GM12892 (cell line): ENCODE measurements around the gene GLOD4.

Experiments
- POLR2A ChIP-seq: IDR thresholded peaks from 2 replicates; pipeline ENCODE4 v1.6.1; 2011; ENCODE audit warnings: low read depth, low read length, control low read depth
- POLR2AphosphoS5 ChIP-seq: IDR thresholded peaks from 2 replicates; pipeline ENCODE4 v1.6.1; 2011; ENCODE audit warnings: low read depth, low read length, control low read depth
- TAF1 ChIP-seq: IDR thresholded peaks from 2 replicates; pipeline ENCODE4 v1.6.1; 2011; ENCODE audit warnings: low read depth, mild to moderate bottlenecking, control low read depth, low read length, borderline replicate concordance

DNA sequence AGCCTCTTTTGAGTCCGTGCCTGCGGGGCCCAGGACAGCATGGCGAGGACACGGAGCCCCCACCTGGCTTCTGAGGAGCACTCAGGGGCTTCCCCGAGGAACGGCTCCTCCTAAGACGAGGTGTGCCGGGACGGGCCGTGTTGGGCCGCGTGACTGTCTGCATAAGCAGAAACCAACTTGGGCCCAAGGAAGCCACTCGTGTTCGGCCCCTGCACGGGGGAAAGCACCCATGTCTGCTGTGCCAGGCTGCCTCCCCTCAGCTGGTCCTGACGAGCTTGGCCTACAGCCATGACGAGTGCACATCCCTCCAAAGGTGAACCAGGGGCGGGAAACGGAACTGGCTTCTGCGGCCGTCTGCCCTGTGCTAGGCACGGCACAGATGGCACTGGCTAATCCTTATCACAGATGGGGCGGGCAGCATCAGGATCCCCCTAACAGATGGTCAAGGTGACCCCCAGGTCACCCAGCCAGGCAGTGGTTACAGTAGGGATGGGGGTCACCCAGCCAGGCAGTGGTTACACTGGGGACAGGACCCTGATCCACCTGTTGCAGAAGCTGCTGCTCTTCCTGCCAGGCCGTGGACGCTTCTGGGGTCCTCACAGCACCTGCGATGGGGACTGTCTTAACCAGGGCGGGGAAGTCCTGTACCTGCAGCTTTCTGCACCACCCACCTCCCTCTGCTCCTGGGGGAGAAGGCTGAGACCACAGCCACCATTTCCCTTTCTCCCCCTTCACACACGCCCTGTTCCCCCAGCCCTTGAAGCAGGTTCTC is 25.6 kb upstream of the GLOD4 start:
- TF ChIP-seq POLR2A (no peak), POLR2AphosphoS5 (no peak), TAF1 (no peak)
